Activated CD4-positive, alpha-beta T cell treated with anti-CD3 and anti-CD28 coated beads, Interleukin-2, amount 10 ng/mL, durations not matched to agents 7 days and 5 days (primary cell): ENCODE measurements around the gene PIGT. TPM values are rescaled to one million over a fixed set of nuclear protein-coding genes. Genes with fewer than 3 reads are reported as not detected.

Source experiments
- CTCF ChIA-PET: fragments of 350-600 bp; sonication (Branson Sonifier 250); formaldehyde crosslinking; loops from one replicate; lab custom pipeline; 2021; ENCODE audit warnings: antibody characterized with exemption; lab: Charles Lee
- POLR2A ChIA-PET: fragments of 350-600 bp; sonication (Branson Sonifier 250); formaldehyde crosslinking; loops from one replicate; lab custom pipeline; 2021; ENCODE audit warnings: antibody characterized with exemption; lab: Charles Lee
- DNase-seq: peaks from one replicate; pipeline ENCODE4 v3.0.0-alpha.2; 2020
- H3K27ac Mint-ChIP-seq: one replicate; pipeline ENCODE4 v1.8.0; 2021; ENCODE audit warnings: mild to moderate bottlenecking, moderate library complexity, mixed read lengths
- H3K27me3 Mint-ChIP-seq: one replicate; pipeline ENCODE4 v1.8.0; 2021; ENCODE audit warnings: mixed read lengths
- H3K36me3 Mint-ChIP-seq: one replicate; pipeline ENCODE4 v1.8.0; 2021; ENCODE audit warnings: low read depth, mixed read lengths
- H3K4me1 Mint-ChIP-seq: one replicate; pipeline ENCODE4 v1.8.0; 2021; ENCODE audit warnings: mixed read lengths
- H3K4me3 Mint-ChIP-seq: one replicate; pipeline ENCODE4 v1.8.0; 2021; ENCODE audit warnings: mild to moderate bottlenecking, moderate library complexity, mixed read lengths
- H3K9me3 Mint-ChIP-seq: one replicate; pipeline ENCODE4 v1.8.0; 2021; ENCODE audit warnings: mixed read lengths
- total RNA-seq, 2 experiments: library from RNA; stranded (reverse); gene quantifications; one replicate each; pipeline ENCODE4 v1.2.3, GENCODE V29; 2021

Gene PIGT
- total RNA-seq, 2 experiments from 2014 or later, result 66.3 to 77.9 TPM

GRCh38 chr20:45374966-45375365 is 41.0 kb upstream of the PIGT start:
- CTCF ChIA-PET, result interaction anchor here (1.0 to 7.4 kb wide), 7 partner anchors 11 to 396 kb away, joined by 3 to 76 read pairs (median 8); partner anchors contain the start of gene SYS1
- Mint-ChIP-seq H3K4me3 (no peak overlapping the region), H3K4me1 (peaks cover 31% of the 10 kb centered on the region), H3K27ac (no peak overlapping the region), H3K27me3 (no peaks in the 10 kb centered on the region), H3K36me3 (peaks cover 4% of the 10 kb centered on the region), H3K9me3 (no peaks in the 10 kb centered on the region)
- DNase-seq, result no peak
- POLR2A ChIA-PET, result no interaction called here

GRCh38 chr20:45377269-45377668 is 38.7 kb upstream of the PIGT start:
- H3K27ac Mint-ChIP-seq, result no peak overlapping the region
- peaks cover 22% of the 10 kb centered on the region for H3K4me1 Mint-ChIP-seq
- H3K36me3 Mint-ChIP-seq, result peaks cover 7% of the 10 kb centered on the region
- no peak overlapping the region for H3K4me3 Mint-ChIP-seq
- DNase-seq, result no peak
- H3K9me3 Mint-ChIP-seq, result no peaks in the 10 kb centered on the region
- ChIA-PET CTCF (interaction anchor here (0.9 to 7.4 kb wide), 4 partner anchors 9 to 59 kb away, joined by 3 to 76 read pairs (median 4); partner anchors contain the start of gene SYS1), POLR2A (no interaction called here)
- no peaks in the 10 kb centered on the region for H3K27me3 Mint-ChIP-seq

- Mint-ChIP-seq H3K36me3 (peaks cover 4% of the 10 kb centered on the region), H3K4me3 (no peak within 1 kb of the TSS), H3K9me3 (no peaks in the 10 kb centered on the region), H3K27ac (no peak within 1 kb of the TSS), H3K4me1 (peaks cover 15% of the 10 kb centered on the region), H3K27me3 (no peaks in the 10 kb centered on the region)
- ChIA-PET CTCF (no interaction called here), POLR2A (no interaction called here)
- no peak for DNase-seq
Observed at GRCh38 chr20:45378191-45378590, 37.8 kb upstream of the PIGT start, which contains the start of gene TP53TG5. Gene TP53TG5, minus strand, starts transcription at chr20:45378325. Its CDS starts 89 bp downstream, at chr20:45378236.

- no peaks in the 10 kb centered on the region for H3K27me3 Mint-ChIP-seq
- no peak for DNase-seq
- peaks cover 7% of the 10 kb centered on the region for H3K9me3 Mint-ChIP-seq
- no peaks in the 10 kb centered on the region for H3K4me1 Mint-ChIP-seq
- peaks cover 5% of the 10 kb centered on the region for H3K36me3 Mint-ChIP-seq
- no peak overlapping the region for H3K4me3 Mint-ChIP-seq
- no peak overlapping the region for H3K27ac Mint-ChIP-seq
- ChIA-PET POLR2A (no interaction called here), CTCF (interaction anchor here (0.6 to 2.6 kb wide), 3 partner anchors 12 to 25 kb away, joined by 3 to 17 read pairs (median 4); no protein-coding TSS in a partner anchor)
Observed at GRCh38 chr20:45387274-45387673, 28.7 kb upstream of the PIGT start.

DNA sequence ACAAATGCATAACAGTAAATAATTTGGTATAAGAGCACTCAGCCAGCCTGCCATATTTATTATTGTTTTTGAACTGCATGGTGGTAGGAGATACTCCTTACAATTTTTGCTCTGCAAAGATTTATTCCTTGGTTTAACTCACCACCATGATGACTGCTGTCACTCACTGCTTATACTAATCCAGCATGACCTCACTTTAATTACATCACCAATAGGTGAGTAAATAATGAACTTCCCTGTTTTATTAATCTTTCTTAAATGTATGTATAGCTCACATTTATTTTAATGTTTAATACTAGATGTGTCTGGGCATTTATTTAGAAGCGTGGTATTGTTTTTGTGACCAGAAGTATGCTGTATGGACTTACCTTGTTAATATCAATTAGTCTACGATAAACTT is 25.0 kb upstream of the PIGT start:
- peaks cover 5% of the 10 kb centered on the region for H3K36me3 Mint-ChIP-seq
- ChIA-PET CTCF (interaction anchor here (1.6 kb wide), 1 partner anchor 17 kb away, joined by 4 read pairs; no protein-coding TSS in a partner anchor), POLR2A (no interaction called here)
- no peak for DNase-seq
- no peak overlapping the region for H3K27ac Mint-ChIP-seq
- H3K4me1 Mint-ChIP-seq, result no peaks in the 10 kb centered on the region
- peaks cover 7% of the 10 kb centered on the region for H3K9me3 Mint-ChIP-seq
- H3K4me3 Mint-ChIP-seq, result no peak overlapping the region
- no peaks in the 10 kb centered on the region for H3K27me3 Mint-ChIP-seq

DNA sequence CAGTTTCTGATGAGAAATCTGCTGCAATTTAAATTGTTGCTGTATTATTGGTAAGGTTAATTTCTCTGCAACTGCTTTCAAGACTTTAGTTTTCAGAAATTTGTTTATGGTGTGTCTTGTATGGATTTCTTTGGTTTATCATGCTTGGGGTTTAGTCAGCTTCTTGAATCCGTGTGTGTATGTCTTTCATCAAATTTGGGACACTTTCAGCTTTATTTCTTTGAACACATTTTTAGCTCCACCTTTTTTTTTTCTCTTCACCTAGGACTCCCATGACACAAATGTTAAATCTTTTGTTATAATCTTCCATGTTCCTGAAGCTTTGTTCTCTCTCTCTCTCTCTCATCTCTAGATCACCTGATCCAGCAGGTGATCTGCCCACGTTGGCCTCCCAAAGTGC is 24.4 kb upstream of the PIGT start:
- H3K4me3 Mint-ChIP-seq, result no peak overlapping the region
- peaks cover 7% of the 10 kb centered on the region for H3K9me3 Mint-ChIP-seq
- H3K27me3 Mint-ChIP-seq, result no peaks in the 10 kb centered on the region
- CTCF ChIA-PET, result interaction anchor here (0.6 to 1.6 kb wide), 3 partner anchors 15 to 29 kb away, joined by 3 to 4 read pairs (median 3); partner anchors contain the start of gene SYS1
- POLR2A ChIA-PET, result no interaction called here
- DNase-seq, result no peak
- no peak overlapping the region for H3K27ac Mint-ChIP-seq
- peaks cover 5% of the 10 kb centered on the region for H3K36me3 Mint-ChIP-seq
- no peaks in the 10 kb centered on the region for H3K4me1 Mint-ChIP-seq

DNA sequence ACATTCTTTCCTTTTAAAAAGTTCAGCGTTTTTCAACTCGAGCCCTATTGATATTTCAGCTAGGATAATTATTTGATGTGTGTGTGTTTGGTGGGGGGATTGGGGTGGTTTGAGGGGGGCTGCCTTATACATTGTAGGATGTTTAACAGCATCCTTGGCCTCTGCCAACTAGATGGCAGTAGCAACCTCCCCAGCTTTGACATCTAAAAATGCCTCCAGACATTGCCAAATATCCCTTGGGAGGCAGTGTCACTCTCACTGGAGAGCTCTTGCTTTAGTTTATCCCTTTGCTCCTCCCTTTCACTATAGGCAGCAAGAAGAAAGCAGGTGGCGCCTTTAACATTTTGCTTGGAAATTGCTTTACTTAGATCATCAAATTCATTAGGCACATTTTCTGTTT is 23.2 kb upstream of the PIGT start:
- CTCF ChIA-PET, result interaction anchor here (0.7 to 2.6 kb wide), 3 partner anchors 19 to 618 kb away, joined by 3 to 11 read pairs (median 4); no protein-coding TSS in a partner anchor
- Mint-ChIP-seq H3K27me3 (no peaks in the 10 kb centered on the region), H3K4me1 (no peaks in the 10 kb centered on the region), H3K9me3 (peaks cover 3% of the 10 kb centered on the region), H3K4me3 (no peak overlapping the region), H3K36me3 (peaks cover 3% of the 10 kb centered on the region), H3K27ac (no peak overlapping the region)
- DNase-seq, result no peak
- POLR2A ChIA-PET, result no interaction called here

DNA sequence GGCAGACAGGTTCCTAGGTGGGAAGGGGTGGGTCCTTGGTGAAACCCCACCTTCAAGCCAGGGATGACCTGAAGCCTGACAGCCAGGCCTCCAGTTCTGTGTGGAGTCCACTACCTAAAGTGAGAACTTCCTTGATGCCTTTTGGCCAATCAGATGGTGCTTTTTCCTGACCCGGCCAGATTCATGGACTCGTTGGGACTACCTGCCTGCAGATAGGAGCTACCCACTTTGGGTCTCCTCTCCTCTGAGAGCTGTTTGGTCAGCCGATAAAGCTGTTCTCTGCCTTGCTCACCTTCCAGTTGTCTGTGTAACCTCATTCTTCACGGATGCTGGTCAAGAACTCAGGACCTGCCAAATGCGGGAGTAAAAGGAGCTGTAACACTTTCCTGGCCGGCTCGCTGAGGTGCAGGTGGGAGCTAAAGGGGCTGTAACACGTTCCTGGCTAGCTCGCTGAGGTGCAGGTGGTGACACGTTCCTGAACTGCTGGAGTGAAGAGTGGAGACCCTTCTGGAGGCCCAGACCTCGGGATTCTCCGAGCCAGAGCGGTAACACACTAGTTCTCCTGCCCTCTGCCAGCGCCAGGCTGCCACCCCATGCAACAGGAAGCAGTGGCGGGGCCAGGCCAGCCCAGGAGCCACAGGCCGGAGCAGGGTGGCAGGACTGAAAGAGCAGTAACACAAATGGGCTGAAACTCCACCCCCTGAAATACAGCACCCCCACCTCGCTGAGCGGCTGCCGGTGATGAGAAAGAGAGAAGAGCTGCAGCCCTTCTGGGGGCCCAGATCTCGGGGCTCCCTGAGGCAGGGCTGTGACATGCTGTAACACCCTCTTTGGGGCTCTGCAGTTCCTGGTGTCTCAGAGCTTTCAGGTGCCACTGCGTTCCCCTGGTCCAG is 21.5 kb upstream of the PIGT start:
- no peaks in the 10 kb centered on the region for H3K27me3 Mint-ChIP-seq
- ChIA-PET POLR2A (no interaction called here), CTCF (interaction anchor here (0.7 to 2.6 kb wide), 5 partner anchors 13 to 43 kb away, joined by 3 to 11 read pairs (median 3); no protein-coding TSS in a partner anchor)
- H3K4me3 Mint-ChIP-seq, result no peak overlapping the region
- no peak for DNase-seq
- H3K4me1 Mint-ChIP-seq, result no peaks in the 10 kb centered on the region
- peaks cover 5% of the 10 kb centered on the region for H3K9me3 Mint-ChIP-seq
- no peak overlapping the region for H3K27ac Mint-ChIP-seq
- H3K36me3 Mint-ChIP-seq, result no peaks in the 10 kb centered on the region

- no peak for DNase-seq
- Mint-ChIP-seq H3K27ac (no peak overlapping the region), H3K4me3 (no peak overlapping the region), H3K36me3 (peaks cover 4% of the 10 kb centered on the region), H3K9me3 (peaks cover 10% of the 10 kb centered on the region), H3K4me1 (no peaks in the 10 kb centered on the region), H3K27me3 (no peaks in the 10 kb centered on the region)
- ChIA-PET CTCF (interaction anchor here (1.1 to 1.7 kb wide), 3 partner anchors 12 to 42 kb away, joined by 3 to 6 read pairs (median 3); no protein-coding TSS in a partner anchor), POLR2A (no interaction called here)
Observed at GRCh38 chr20:45395114-45395415, 20.9 kb upstream of the PIGT start.

GRCh38 chr20:45399018-45399417 is 16.9 kb upstream of the PIGT start:
- H3K4me3 Mint-ChIP-seq, result no peak overlapping the region
- no peak overlapping the region for H3K27ac Mint-ChIP-seq
- ChIA-PET POLR2A (no interaction called here), CTCF (interaction anchor here (1.1 to 1.2 kb wide), 2 partner anchors 26 to 36 kb away, joined by 3 to 5 read pairs; partner anchors contain the start of gene SYS1)
- peaks cover 29% of the 10 kb centered on the region for H3K9me3 Mint-ChIP-seq
- H3K27me3 Mint-ChIP-seq, result peaks cover 2% of the 10 kb centered on the region
- no peak for DNase-seq
- H3K36me3 Mint-ChIP-seq, result peaks cover 17% of the 10 kb centered on the region
- H3K4me1 Mint-ChIP-seq, result no peaks in the 10 kb centered on the region

GRCh38 chr20:45400346-45401031 is 15.5 kb upstream of the PIGT start:
- H3K27ac Mint-ChIP-seq, result no peak overlapping the region
- peaks cover 10% of the 10 kb centered on the region for H3K27me3 Mint-ChIP-seq
- ChIA-PET CTCF (no interaction called here), POLR2A (no interaction called here)
- H3K36me3 Mint-ChIP-seq, result peaks cover 17% of the 10 kb centered on the region
- peaks cover 29% of the 10 kb centered on the region for H3K9me3 Mint-ChIP-seq
- no peak for DNase-seq
- H3K4me3 Mint-ChIP-seq, result no peak overlapping the region
- peaks cover 7% of the 10 kb centered on the region for H3K4me1 Mint-ChIP-seq

DNA sequence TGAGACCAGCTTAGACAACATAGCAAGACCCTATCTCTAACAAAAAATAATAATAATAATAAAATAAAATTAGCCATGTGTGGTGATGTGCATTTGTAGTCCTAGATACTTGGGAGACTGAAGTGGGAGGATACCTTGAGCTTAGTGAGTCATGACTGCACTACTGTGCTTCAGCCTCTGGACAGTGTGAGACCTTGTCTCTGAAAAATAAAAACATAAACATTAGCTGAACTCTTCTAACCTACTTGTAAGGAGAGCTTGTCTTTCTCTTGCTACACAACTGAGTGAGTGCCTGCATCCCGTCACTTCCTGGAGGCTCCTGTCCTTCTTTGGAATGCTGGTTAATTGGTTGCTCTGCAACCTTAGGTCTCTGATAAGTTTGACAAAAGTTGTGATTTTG is 13.0 kb upstream of the PIGT start:
- Mint-ChIP-seq H3K27me3 (peaks cover 12% of the 10 kb centered on the region), H3K36me3 (peaks cover 17% of the 10 kb centered on the region), H3K4me3 (no peak overlapping the region), H3K4me1 (peaks cover 14% of the 10 kb centered on the region), H3K27ac (no peak overlapping the region), H3K9me3 (peaks cover 29% of the 10 kb centered on the region)
- POLR2A ChIA-PET, result no interaction called here
- CTCF ChIA-PET, result interaction anchor here (0.9 to 2.2 kb wide), 3 partner anchors 10 to 34 kb away, joined by 3 to 7 read pairs (median 6); no protein-coding TSS in a partner anchor
- DNase-seq, result no peak
